OCI-LY3 (cell line): ENCODE measurements around the gene PRKCI.

Experiments used
- H2AFZ ChIP-seq: fragments of 200-600, 300-600 bp; shearing (Covaris generic); 2 replicates; pipeline ENCODE4 v1.6.0; 2014; ENCODE audit warnings: antibody characterized with exemption, low read depth, low read length
- H3K27ac ChIP-seq: fragments of 200-600, 300-600 bp; sonication (generic); 2 replicates; pipeline ENCODE4 v1.5.1; 2014; ENCODE audit warnings: mild to moderate bottlenecking, low read length, moderate library complexity, mixed read lengths
- H3K27me3 ChIP-seq: fragments of 200-600, 300-600 bp; sonication (generic); 2 replicates; pipeline ENCODE4 v1.6.1; 2014; ENCODE audit warnings: low read depth, low read length, mixed read lengths
- H3K36me3 ChIP-seq: fragments of 200-600, 300-600 bp; sonication (generic); replicated peaks from 2 replicates; pipeline ENCODE3; 2014; ENCODE audit warnings: low read depth, low read length, mixed read lengths
- H3K4me1 ChIP-seq: fragments of 300-600, 200-600 bp; sonication (generic); 2 replicates; pipeline ENCODE4 v1.6.1; 2014; ENCODE audit warnings: low read length, mixed read lengths
- H3K4me2 ChIP-seq: fragments of 200-600, 300-600 bp; sonication (generic); 2 replicates; pipeline ENCODE4 v1.6.1; 2014; ENCODE audit warnings: low read length, mixed read lengths
- H3K4me3 ChIP-seq: fragments of 300-600, 200-600 bp; sonication (generic); 2 replicates; pipeline ENCODE4 v1.5.1; 2014; ENCODE audit warnings: antibody characterized with exemption, mild to moderate bottlenecking, low read length, moderate library complexity
- H3K79me2 ChIP-seq: fragments of 300-600, 200-600 bp; shearing (Covaris generic); 2 replicates; pipeline ENCODE4 v1.6.1; 2014; ENCODE audit warnings: mild to moderate bottlenecking, low read length, mixed read lengths
- H3K9ac ChIP-seq: fragments of 300-600, 200-600 bp; shearing (Covaris generic); 2 replicates; pipeline ENCODE4 v1.6.0; 2014; ENCODE audit warnings: mild to moderate bottlenecking, low read length, moderate library complexity
- H3K9me3 ChIP-seq: fragments of 200-600, 300-600 bp; shearing (Covaris generic); 2 replicates; pipeline ENCODE4 v1.6.1; 2014; ENCODE audit warnings: low read length, mixed read lengths; ENCODE audit not compliant: insufficient read depth
- H4K20me1 ChIP-seq: fragments of 200-600, 300-600 bp; sonication (generic); 2 replicates; pipeline ENCODE4 v1.6.1; 2016; ENCODE audit warnings: low read length, mixed read lengths; ENCODE audit not compliant: insufficient read depth
- EZH2phosphoT487 ChIP-seq: fragments of 200-600 bp; shearing (Covaris generic); IDR thresholded peaks from 2 replicates; pipeline ENCODE4 v1.6.1; 2018; ENCODE audit warnings: antibody characterized with exemption, mixed run types, low read depth
- TF ChIP-seq, protein P1 (sequence below): fragments of 200-600, 300-600 bp; sonication (generic); IDR thresholded peaks from 2 replicates; pipeline ENCODE4 v1.5.1; 2014; ENCODE audit warnings: antibody characterized with exemption, low read length, low read depth

PRKCI gene

DNA sequence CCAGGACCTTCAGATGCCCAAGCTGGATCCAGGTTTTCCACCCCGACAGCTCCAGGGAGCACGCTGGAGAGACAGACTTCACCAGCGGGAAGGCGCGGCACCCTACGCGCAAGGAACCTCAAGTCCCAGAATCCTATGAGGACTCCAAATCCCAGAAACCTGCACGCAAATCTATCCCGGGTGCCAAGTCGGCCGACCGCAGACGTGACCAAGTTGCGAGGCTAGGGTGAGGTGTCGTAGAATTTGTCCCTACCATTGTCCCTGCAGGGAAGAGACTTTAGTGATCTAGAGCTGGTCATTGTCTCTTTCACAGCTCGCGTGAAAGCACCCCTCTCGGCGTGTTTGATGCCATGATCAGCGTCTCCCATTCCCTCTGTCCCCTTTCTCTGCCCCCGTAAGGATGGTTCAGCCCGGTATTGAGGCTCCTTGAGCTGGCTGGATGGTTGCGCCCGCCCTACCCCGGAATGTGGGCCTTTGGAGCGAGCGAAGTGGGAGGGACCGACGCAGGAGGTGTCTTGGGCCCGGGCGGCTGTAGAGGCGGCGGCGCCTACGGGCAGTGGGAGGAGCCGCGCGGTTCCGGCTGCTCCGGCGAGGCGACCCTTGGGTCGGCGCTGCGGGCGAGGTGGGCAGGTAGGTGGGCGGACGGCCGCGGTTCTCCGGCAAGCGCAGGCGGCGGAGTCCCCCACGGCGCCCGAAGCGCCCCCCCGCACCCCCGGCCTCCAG is at the start of gene PRKCI:
PRKCI (plus strand) TSS at position 501 of the 723 bp plus-strand sequence. CDS start 246 bp downstream, outside the sequence.
- Histone ChIP-seq H3K4me1 (peaks cover 10% of the 10 kb centered on the region), H3K27me3 (no peaks in the 10 kb centered on the region), H2AFZ (peak within 1 kb of the TSS; percentile 94), H3K36me3 (no peaks in the 10 kb centered on the region), H4K20me1 (no peaks in the 10 kb centered on the region; the same call in 1 of the 2 replicates), H3K9me3 (no peaks in the 10 kb centered on the region), H3K79me2 (peaks cover 19% of the 10 kb centered on the region), H3K27ac (peak within 1 kb of the TSS; percentile 46), H3K9ac (peak within 1 kb of the TSS; percentile 74), H3K4me3 (peak within 1 kb of the TSS; percentile 85), H3K4me2 (peak within 1 kb of the TSS; percentile 81)
- TF ChIP-seq, protein P1, sequence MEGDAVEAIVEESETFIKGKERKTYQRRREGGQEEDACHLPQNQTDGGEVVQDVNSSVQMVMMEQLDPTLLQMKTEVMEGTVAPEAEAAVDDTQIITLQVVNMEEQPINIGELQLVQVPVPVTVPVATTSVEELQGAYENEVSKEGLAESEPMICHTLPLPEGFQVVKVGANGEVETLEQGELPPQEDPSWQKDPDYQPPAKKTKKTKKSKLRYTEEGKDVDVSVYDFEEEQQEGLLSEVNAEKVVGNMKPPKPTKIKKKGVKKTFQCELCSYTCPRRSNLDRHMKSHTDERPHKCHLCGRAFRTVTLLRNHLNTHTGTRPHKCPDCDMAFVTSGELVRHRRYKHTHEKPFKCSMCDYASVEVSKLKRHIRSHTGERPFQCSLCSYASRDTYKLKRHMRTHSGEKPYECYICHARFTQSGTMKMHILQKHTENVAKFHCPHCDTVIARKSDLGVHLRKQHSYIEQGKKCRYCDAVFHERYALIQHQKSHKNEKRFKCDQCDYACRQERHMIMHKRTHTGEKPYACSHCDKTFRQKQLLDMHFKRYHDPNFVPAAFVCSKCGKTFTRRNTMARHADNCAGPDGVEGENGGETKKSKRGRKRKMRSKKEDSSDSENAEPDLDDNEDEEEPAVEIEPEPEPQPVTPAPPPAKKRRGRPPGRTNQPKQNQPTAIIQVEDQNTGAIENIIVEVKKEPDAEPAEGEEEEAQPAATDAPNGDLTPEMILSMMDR = no peak
- no peak for TF ChIP-seq EZH2phosphoT487

DNA sequence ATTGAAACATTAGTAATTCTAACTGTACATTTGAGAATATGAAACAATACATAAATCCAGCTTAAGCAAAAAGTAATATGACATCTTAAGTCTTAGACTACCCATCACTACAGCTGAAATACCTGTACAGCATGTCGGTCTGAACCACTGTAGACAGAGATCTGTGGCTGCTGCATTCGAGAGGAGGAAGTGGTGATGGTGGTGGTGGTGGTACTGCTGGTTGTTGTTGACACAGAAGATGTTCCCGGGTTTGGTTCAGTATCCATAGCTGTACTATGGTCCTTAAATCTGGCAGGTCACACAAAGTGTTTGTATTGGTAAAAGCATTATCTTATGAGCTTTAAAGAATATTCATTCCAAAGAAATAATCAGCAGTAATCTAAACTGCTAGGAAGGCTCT is 43.6 kb upstream of the PRKCI start:
- no peak overlapping the region for H2AFZ ChIP-seq
- H3K36me3 ChIP-seq = peaks cover 24% of the 10 kb centered on the region
- H3K79me2 ChIP-seq = peaks cover 39% of the 10 kb centered on the region
- no peak overlapping the region for H3K9ac ChIP-seq
- no peaks in the 10 kb centered on the region for H3K27me3 ChIP-seq
- H3K4me2 ChIP-seq = no peak overlapping the region
- no peak overlapping the region for H3K4me3 ChIP-seq
- H4K20me1 ChIP-seq = peaks cover 18% of the 10 kb centered on the region; the same call in 1 of the 2 replicates
- TF ChIP-seq EZH2phosphoT487 = no peak
- TF ChIP-seq, protein P1 = no peak
- H3K9me3 ChIP-seq = no peaks in the 10 kb centered on the region
- no peak overlapping the region for H3K27ac ChIP-seq
- peaks cover 18% of the 10 kb centered on the region for H3K4me1 ChIP-seq

DNA sequence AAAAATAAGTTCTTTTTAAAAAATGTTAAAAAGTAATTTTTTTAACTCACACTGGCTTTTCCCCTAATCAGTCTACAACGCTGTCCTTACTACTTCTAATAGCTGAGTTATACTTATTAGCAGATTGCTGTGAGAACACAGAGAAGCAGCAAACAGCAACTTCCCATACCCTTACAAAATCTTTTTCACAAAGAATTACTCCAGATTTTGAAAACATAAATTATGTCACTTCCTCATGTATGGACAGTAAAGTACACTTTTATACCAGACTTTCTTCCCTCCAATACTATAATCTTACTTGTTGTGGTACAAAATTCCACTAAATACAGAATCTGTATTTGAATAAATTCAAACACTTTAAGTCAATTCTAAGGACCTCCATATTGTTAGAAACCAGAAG is 42.8 kb upstream of the PRKCI start:
- peaks cover 22% of the 10 kb centered on the region for H3K36me3 ChIP-seq
- no peaks in the 10 kb centered on the region for H3K9me3 ChIP-seq
- peak overlapping the region; percentile 80 for H3K4me3 ChIP-seq
- peak overlapping the region; percentile 9; the same call in 1 of the 2 replicates for H3K9ac ChIP-seq
- peaks cover 37% of the 10 kb centered on the region for H3K79me2 ChIP-seq
- no peak overlapping the region for H2AFZ ChIP-seq
- peaks cover 18% of the 10 kb centered on the region; the same call in 1 of the 2 replicates for H4K20me1 ChIP-seq
- peaks cover 18% of the 10 kb centered on the region for H3K4me1 ChIP-seq
- no peaks in the 10 kb centered on the region for H3K27me3 ChIP-seq
- H3K4me2 ChIP-seq = peak overlapping the region; percentile 92
- no peak overlapping the region for H3K27ac ChIP-seq
- TF ChIP-seq EZH2phosphoT487 = no peak
- TF ChIP-seq, protein P1 = no peak

DNA sequence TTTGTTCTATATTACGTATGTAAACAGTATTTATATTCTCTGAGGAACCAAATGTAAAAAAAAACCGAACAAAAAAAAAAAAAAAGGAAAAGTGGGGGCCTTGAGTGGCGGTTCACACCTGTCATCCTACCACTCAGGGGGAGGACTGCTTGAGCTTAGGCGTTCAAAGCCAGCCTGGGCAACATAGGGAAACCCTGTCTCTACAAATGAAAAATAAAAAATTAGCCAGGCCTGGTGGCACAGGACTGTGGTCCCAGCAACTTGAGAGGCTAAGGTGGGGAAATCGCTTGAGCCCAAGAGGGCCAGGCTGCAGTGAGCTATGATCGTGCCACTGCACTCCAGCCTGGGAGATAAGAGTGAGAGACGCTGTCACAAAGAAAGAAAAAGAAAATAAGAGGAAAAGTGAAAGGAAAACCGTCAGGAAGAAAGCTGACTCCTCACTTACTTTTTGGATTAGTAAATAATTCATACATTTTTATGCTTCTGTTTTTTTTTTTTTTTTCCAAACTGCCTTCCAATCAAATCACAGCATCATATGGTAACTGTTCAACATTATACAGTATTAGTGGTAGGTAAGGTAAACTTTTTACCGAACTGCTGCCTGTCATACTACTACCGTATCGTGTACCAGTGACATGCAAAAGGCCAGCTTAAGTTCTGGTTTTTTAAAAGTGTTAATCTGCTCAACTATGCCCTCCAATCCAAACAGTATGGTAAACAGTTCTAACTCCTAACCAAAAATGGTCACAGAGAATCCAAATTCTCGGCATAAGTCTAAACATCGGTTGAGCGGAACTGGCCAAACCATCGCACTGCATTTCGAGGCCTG is 41.9 kb upstream of the PRKCI start:
- H3K9ac ChIP-seq = peak overlapping the region; percentile 89

More for the DNA sequence above, 41.9 kb upstream of the PRKCI start:
- H2AFZ ChIP-seq = peak overlapping the region; percentile 4; the same call in 1 of the 2 replicates
- peak overlapping the region; percentile 80 for H3K4me3 ChIP-seq
- peak overlapping the region; percentile 92 for H3K4me2 ChIP-seq
- peaks cover 18% of the 10 kb centered on the region; the same call in 1 of the 2 replicates for H4K20me1 ChIP-seq
- TF ChIP-seq EZH2phosphoT487 = no peak
- TF ChIP-seq, protein P1 = no peak
- peaks cover 16% of the 10 kb centered on the region for H3K36me3 ChIP-seq
- no peaks in the 10 kb centered on the region for H3K9me3 ChIP-seq
- no peaks in the 10 kb centered on the region for H3K27me3 ChIP-seq
- H3K79me2 ChIP-seq = peaks cover 32% of the 10 kb centered on the region
- H3K4me1 ChIP-seq = peaks cover 18% of the 10 kb centered on the region
- peak overlapping the region; percentile 74 for H3K27ac ChIP-seq
